HG03196 (cell line): ENCODE results near the gene SH3BP1.
"Not testable (repeated sequence)": the region's sequence is repeated elsewhere in the genome, so short reads cannot be mapped to it uniquely, and the experiment has no call there.

Source experiments
- ATAC-seq: cut with Tn5 transposase; IDR thresholded peaks from one replicate; pipeline ENCODE4 v1.9.1; 2021; ENCODE audit not compliant: unreplicated experiment

SH3BP1 gene, protein sequence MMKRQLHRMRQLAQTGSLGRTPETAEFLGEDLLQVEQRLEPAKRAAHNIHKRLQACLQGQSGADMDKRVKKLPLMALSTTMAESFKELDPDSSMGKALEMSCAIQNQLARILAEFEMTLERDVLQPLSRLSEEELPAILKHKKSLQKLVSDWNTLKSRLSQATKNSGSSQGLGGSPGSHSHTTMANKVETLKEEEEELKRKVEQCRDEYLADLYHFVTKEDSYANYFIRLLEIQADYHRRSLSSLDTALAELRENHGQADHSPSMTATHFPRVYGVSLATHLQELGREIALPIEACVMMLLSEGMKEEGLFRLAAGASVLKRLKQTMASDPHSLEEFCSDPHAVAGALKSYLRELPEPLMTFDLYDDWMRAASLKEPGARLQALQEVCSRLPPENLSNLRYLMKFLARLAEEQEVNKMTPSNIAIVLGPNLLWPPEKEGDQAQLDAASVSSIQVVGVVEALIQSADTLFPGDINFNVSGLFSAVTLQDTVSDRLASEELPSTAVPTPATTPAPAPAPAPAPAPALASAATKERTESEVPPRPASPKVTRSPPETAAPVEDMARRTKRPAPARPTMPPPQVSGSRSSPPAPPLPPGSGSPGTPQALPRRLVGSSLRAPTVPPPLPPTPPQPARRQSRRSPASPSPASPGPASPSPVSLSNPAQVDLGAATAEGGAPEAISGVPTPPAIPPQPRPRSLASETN

DNA sequence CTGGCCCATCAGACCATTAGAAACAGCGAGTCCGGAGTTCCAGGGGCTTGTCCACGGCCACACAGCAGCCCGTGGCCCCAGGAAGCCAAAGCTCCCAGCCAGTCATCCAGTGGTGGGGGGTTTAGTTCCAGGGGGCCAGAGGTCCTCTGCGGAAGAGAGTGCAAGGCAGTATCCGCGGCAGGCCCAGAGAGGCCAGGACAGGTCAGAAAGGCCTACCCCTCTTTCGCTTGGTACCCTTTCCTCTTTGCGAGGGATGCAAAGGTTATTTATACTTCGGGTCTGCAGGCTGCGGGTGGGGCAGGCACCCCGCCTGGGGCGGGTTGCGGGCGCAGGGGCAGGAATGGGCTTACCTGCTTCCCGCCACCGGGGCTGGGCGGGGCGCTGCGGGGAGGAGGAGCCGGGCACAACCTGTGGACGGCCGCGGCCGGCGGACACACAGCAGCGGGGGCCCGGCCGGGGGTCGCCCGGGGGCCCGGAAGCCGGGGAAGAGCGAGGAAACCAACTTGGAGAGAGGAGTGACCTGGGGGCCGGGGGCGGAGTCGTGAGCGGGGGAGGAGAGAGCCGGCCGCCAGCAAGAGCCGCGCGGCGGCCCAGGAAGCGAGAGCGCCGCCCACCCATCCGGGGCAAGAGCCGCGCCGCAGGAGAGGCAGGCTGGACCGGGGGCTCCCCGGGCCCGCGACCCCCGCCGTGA, at the start of gene SH3BP1:
Gene SH3BP1, plus strand, starts transcription at position 600 of the 691 bp plus-strand sequence. CDS start 119 bp downstream, outside the sequence.
- ATAC-seq: no peak

GRCh38 chr22:37591081-37591480, 48.4 kb upstream of the SH3BP1 start:
- ATAC-seq: not testable (repeated sequence)

DNA sequence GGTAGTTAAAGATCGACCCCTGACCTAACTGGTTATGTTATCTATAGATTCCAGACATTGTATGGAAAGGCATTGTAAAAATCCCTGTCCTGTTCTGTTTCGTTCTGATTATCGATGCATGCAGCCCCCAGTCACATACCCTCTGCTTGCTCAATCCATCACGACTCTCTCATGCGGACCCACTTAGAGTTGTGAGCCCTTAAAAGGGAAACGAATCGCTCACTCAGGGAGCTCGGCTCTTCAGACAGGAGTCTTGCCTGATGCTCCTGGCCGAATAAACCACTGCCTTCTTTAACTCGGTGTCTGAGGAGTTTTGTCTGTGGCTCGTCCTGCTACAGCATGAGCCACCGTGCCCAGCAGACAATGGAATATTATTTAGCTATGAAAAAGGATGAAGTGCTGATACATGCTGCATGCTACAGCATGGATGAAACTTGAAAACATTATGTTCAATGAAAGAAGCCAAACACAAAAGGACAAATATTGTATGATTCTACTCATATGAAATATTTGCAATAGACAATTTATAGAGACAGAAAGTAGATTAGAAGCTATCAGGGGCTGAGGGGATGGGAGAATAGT, 47.6 kb upstream of the SH3BP1 start:
- no peak for ATAC-seq

GRCh38 chr22:37594237-37594636, 45.2 kb upstream of the SH3BP1 start:
- ATAC-seq: no peak

DNA sequence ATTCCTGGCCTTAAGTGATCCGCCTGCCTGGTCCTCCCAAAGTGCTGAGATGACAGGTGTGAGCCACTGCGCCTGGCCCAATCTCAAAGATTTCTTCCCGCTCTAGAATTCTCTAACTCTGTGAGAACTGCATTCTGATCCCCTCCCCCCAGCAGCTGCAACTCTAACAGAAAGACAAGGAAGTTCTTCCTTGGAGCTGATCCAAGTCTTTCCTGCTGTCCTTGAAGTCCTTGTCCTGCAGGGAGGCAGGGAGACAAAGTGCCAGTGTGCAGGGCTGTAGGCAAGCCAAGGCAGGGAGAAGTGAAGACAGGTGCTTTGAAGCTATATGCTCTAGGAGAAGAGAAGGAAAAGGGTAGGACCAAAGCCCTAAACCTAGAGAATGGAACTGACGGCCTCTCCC, 40.3 kb upstream of the SH3BP1 start:
- ATAC-seq: no peak

DNA sequence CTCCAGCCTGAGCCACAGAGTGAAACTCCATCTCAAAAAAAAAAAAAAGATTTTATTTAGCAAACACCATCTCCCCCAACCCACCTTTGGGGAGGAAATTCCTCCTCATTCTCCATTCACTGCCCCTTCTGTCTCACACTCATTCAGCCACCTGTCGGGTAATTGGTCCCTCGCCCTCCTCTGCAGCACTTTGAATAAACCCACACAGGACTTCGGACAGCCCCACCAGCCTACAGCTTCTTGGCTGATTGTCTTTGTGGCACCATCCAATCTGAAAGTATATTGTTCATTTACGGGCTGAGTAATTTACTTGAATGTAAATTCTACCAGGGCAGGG, 38.3 kb upstream of the SH3BP1 start:
- ATAC-seq: no peak

GRCh38 chr22:37601540-37602442, 37.7 kb upstream of the SH3BP1 start:
- ATAC-seq: no peak

- not testable (repeated sequence) for ATAC-seq
Measured at GRCh38 chr22:37602546-37603277, 36.8 kb upstream of the SH3BP1 start.

DNA sequence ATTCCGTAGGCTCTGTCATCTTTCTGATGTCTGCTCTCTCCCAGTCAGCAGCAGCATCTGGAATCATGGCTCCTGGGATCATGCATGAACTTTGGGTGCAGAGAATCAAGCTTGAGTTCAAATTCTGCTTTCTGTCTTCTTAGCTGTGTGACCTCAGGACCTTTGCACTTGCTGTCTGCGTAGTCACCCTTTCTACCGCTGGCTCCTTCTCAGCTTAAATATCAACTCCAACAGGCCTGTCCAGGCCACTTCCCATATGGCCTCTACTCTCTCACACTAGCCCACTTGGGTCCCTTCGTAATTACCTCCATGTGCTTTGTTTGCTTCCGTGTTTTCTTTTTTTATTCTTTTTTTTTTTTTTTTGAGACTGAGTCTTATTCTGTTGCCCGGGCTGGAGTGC, 35.4 kb upstream of the SH3BP1 start:
- no peak for ATAC-seq

DNA sequence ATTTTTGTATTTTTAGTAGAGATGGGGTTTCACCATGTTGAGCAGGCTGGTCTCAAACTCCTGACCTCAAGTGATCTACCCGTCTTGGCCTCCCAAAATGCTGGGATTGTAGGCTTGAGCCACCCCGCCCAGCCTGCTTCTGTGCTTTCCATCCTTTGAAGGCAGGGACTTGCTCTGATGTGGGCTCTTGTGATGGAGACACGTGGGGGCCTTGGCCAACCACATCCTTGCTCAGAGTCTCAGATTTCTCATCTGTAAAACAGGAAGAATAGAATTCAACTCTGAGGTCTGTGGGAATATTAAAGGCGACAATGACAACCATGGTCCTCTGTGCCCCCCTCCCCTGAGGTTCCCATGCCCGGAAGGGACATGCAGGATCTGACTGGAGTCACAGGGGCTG, 34.6 kb upstream of the SH3BP1 start:
- ATAC-seq: no peak

DNA sequence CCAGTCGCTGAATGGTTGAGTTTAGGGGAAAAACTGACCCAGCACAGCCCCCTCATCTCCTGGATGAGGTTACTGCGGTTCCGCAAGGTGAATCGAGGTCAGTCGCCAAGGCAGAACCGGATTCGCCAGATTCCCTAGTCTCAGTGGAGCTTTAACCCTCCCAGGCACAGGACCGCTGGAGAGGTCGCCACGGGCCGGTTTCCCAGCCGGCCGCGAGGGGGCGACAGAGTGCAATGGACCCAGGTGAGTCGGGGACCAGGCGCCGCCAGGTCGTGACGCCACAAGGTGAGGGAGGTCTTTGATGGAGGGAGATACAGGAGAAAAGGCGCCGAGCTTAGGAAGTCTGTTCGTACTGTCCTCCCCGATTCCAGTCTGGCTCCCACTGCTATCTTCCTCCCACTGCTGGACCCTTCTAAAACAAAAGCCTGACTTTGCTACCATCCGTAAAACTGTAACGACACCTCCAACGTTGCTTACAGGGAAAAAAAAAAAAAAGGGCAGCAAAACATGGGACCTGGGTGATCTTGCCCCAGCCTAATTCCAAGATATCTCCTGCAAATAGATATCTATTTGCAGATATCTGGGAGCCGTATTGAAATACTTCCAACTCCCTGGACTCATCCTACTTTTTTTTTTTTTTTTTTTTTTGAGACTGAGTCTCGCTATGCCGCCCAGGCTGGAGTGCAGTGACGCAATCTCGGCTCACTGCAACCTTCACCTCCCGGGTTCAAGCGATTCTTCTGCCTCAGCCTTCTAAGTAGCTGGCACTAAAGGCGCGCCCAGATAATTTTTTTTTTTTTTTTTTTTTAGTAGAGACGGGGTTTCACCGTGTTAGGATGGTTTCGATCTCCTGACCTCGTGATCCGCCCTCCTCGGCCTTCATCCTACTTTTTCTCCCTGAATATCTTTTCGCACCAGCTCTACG, 32.2 kb upstream of the SH3BP1 start:
- peak; percentile 34 for ATAC-seq

- no peak for ATAC-seq
Measured at GRCh38 chr22:37607935-37608476, 31.5 kb upstream of the SH3BP1 start.

- ATAC-seq: peak; percentile 75
Measured at GRCh38 chr22:37608477-37609239, 30.8 kb upstream of the SH3BP1 start, which contains the start of gene GGA1. Gene GGA1, plus strand, starts transcription at chr22:37608834. Its CDS starts 27 bp downstream, at chr22:37608861.

DNA sequence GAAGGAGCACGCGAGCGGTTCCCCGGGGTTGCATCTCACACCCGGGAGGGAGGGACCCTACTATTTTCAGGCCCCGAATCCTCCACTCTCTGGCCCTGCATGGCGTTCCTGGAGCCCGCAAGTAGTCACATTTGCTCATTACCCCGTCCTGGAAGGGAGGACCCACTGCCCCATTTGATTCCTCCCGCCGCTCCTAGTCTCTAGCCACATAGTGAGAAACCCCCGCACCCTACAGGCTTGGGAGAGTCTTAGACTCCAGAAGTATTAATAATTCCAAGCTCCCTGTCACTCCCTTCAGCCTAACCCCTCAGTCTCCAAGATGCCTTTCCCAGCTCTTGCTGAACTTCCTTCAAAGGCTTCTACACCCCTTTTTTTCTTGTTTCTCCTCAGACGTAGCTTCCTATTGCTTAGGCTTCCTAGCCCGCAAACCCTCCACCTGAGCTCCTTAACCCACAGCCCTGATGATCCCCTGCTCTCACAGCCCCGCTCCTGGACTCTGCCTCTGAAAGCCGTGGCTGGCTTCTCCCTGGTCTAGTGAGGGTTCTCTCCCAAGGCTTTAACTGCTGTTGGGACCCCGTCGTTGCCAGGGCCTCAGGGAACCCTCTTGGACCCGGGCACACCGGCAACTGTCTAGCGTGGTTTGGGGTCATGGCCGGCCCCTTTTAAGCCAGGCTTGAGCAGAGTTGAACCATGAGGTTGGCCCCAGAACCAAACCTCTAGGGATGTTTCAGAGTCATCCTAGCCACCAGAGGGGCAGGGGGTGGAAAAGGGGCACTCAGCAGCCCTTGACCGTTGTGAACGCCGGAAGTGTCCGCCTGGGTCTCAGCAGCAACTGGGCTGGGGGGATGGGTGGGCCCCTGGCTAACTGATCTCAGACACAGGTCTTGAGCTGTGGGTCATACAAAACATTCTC, 30.0 kb upstream of the SH3BP1 start:
- ATAC-seq: no peak

DNA sequence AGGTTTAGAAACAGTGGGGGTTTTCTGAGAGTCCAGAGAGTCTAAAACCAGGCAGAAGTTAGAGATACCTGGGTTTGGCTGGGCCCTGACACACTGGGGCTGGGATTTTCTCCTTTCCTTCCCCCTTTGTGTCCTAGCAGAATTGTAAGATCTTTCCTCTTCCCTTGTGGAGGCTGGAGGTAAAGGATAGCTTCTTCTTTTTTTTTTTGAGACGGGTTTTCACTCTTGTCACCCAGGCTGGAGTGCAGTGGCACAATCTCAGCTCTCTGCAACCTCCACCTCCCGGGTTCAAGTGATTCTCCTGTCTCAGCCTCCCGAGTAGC, 29.4 kb upstream of the SH3BP1 start:
- ATAC-seq: not testable (repeated sequence)

DNA sequence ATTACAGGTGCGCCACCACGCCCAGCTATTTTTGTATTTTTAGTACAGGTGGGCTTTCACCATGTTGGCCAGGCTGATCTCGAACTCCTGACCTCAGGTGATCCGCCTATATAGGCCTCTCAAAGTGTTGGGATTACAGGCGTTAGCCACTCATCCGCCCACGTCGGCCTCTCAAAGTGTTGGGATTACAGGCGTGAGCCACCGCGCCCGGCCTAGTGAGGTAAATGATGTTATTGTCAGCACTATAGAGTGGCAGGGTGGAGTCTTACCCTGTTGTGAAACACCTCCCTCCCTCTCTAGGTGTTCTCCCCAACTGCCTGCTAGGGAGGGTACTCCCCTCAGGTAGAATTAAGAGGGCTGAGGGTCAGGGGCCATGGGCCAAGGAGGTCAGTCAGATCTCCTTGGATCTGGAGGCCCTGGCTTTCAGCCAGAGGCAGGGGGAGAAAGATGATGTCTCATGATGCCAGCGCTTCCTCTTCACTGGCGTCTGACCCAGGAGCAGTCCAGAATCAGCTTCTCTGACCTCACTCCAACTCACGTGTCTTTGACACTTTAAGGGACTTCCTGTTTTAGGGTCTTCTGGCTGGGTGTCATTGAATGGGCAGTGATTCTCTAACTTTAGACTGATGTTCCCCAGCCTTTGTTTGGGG, 28.9 kb upstream of the SH3BP1 start:
- no peak for ATAC-seq
